ENCODE measurements around the gene PPARA. TPM values are rescaled to one million over a fixed set of nuclear protein-coding genes. Genes with fewer than 3 reads are reported as not detected.
A peak's percentile ranks its signal among the peaks of the same experiment; 100 is the strongest.

PPARA gene
- total and polyA plus RNA-seq, 2 of the 4 experiments (the other 2 are of a cell fraction), result 3.1 to 7.0 TPM

DNA sequence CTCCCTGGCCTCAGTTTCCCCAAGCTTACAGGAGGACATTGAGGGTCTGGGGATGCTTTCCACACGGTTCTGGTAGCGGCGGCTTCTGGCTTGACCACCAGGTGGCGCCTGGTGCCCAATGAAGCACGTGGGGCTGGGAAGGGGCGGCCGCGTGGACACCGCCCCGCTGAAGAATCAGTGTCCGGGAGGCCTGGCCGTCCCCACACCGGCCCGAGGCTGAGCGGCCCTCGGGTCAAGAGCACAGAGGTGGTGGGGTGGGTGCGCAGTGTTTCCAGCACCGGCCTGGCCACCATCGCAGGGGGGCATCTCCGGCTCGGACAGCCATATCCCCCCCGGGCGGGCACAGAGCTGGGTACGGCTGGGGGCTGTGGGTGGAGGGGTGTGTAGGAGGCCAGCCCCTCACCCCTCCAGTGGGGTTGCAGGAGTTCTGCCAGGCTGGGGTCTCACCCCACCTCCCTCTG is 27.8 kb upstream of the PPARA start:
- H2AK9ac ChIP-seq (replicated peaks; ENCODE audit: low read depth, low read length, poor library complexity), result peak overlapping the region; percentile 94
- no peak overlapping the region for H3K23ac ChIP-seq (ENCODE audit: low read depth, low read length)
- no peak overlapping the region for H4K5ac ChIP-seq (ENCODE audit: low read depth, low read length)
- dilution Hi-C loops (cut with HindIII; ENCODE audit: low sequenced_read_pairs, unreplicated experiment) (no loop called here), intact Hi-C loops (cut with micrococcal nuclease) (loop anchor here (5.0 kb wide), 1 partner anchor 175 kb away; the partner anchor contains the start of gene GTSE1), in situ Hi-C loops (cut with MboI; ENCODE audit: low sequenced_read_pairs) (loop anchor here (5.0 kb wide), 1 partner anchor 175 kb away; the partner anchor contains the start of gene GTSE1)
- H4K8ac ChIP-seq (ENCODE audit: low read depth in 2 of 2, low read length in 2 of 2), result peak overlapping the region in 1 of 2 experiments; percentile 41; a peak in 1 of 4 replicates
- WGBS, 2 experiments (ENCODE audit: extremely low coverage in 2 of 2, insufficient read length in 1 of 2), result 0% methylated on average over 6 of the region's 24 CpGs; no CpG with 5 or more reads in 1 of the 2 experiments
- peak overlapping the region; percentile 22 for H3K4ac ChIP-seq (ENCODE audit: low read depth, low read length)
- H3K56ac ChIP-seq (ENCODE audit: extremely low read depth, insufficient read depth, low read length), result no peak overlapping the region
- H2AK5ac ChIP-seq (ENCODE audit: low read depth, low read length), result peak overlapping the region; percentile 21; the same call in 1 of the 2 replicates
- H4K91ac ChIP-seq (ENCODE audit: insufficient read depth, low read depth, low read length), result no peak overlapping the region
- no peak overlapping the region for H2BK20ac ChIP-seq (ENCODE audit: low read depth, low read length)
- H3K27ac ChIP-seq (ENCODE audit: insufficient read depth, low read length), result no peak overlapping the region
- no peak overlapping the region for H2BK5ac ChIP-seq (ENCODE audit: low read depth, low read length, poor library complexity, severe bottlenecking)
- ChIA-PET POLR2A (ENCODE audit: unreplicated experiment) (interaction anchor here (1.3 kb wide), 1 partner anchor 213 kb away, joined by 6 read pairs; the partner anchor contains the start of gene TRMU), CTCF (interaction anchor here (0.9 to 1.3 kb wide), 2 partner anchors 191 to 193 kb away, joined by 3 read pairs; no protein-coding TSS in a partner anchor)
- H2BK120ac ChIP-seq (ENCODE audit: low read depth, low read length), result no peak overlapping the region
- no peak overlapping the region for H3K18ac ChIP-seq (ENCODE audit: low read depth, low read length)
- H3K4me3 ChIP-seq (ENCODE audit: insufficient read depth, low read depth, low read length), result no peak overlapping the region
- H4K20me1 ChIP-seq (ENCODE audit: insufficient read depth, low read length), result no peaks in the 10 kb centered on the region
- peaks cover 8% of the 10 kb centered on the region for H3K4me1 ChIP-seq (ENCODE audit: control insufficient read depth, insufficient read depth, low read length)
- BruUV-seq (replicated peaks), result no TSS peak
- no peak overlapping the region; the same call in 1 of the 2 replicates for H3K4me2 ChIP-seq (ENCODE audit: low read depth, low read length)
- H3K79me1 ChIP-seq (ENCODE audit: low read depth in 1 of 2, low read length in 2 of 2), result no peaks in the 10 kb centered on the region
- H3K14ac ChIP-seq (replicated peaks; ENCODE audit: low read depth, low read length), result no peak overlapping the region
- DNase-seq (peak; percentile 46), ATAC-seq (ENCODE audit: low read depth) (peak; percentile 89)
- H3K27me3 ChIP-seq (ENCODE audit: control insufficient read depth, insufficient read depth, low read length), result no peaks in the 10 kb centered on the region
- H3K9me3 ChIP-seq (ENCODE audit: control insufficient read depth, insufficient read depth, low read length), result no peaks in the 10 kb centered on the region
- no peak overlapping the region for H3K9ac ChIP-seq (ENCODE audit: low read depth, low read length)
- H2BK15ac ChIP-seq (ENCODE audit: low read depth, low read length), result no peak overlapping the region
- H3K36me3 ChIP-seq (ENCODE audit: control insufficient read depth, insufficient read depth, low read length), result no peaks in the 10 kb centered on the region
- H2AFZ ChIP-seq (replicated peaks; ENCODE audit: low read length, poor library complexity), result peak overlapping the region; percentile 93
- no peaks in the 10 kb centered on the region; the same call in 1 of the 2 replicates for H3K9me1 ChIP-seq (ENCODE audit: insufficient read depth, low read length)
- TF ChIP-seq MXI1 (IDR thresholded peaks at IDR 0.05; ENCODE audit: borderline replicate concordance, low read depth, low read length) (peak; percentile 98), CEBPB (IDR thresholded peaks at IDR 0.05; ENCODE audit: low read depth, low read length) (no peak), NFE2L2 (IDR thresholded peaks at IDR 0.05; ENCODE audit: low read depth, low read length) (no peak), SMC3 (IDR thresholded peaks at IDR 0.05; ENCODE audit: low read depth, low read length) (peak; percentile 90), BHLHE40 (IDR thresholded peaks at IDR 0.05; ENCODE audit: low read depth, low read length) (0 out of 2 replicates have a peak, but pooled peaks have one; percentile 17), POLR2A (IDR thresholded peaks at IDR 0.05; ENCODE audit: low read depth, low read length) (no peak), RAD21 (IDR thresholded peaks at IDR 0.05; ENCODE audit: low read length) (peak; percentile 85), MAZ (IDR thresholded peaks at IDR 0.05; ENCODE audit: borderline replicate concordance, low read depth, low read length) (no peak), CHD1 (IDR thresholded peaks at IDR 0.05; ENCODE audit: low read depth, low read length) (no peak), RFX5 (IDR thresholded peaks at IDR 0.05; ENCODE audit: low read depth, low read length) (no peak), FOS (IDR thresholded peaks at IDR 0.05; ENCODE audit: low read depth, low read length) (no peak), MAFK (IDR thresholded peaks at IDR 0.05; ENCODE audit: low read depth, low read length) (no peak), RCOR1 (IDR thresholded peaks at IDR 0.05; ENCODE audit: insufficient replicate concordance, low read length) (no peak)
- TF ChIP-seq, protein P1, sequence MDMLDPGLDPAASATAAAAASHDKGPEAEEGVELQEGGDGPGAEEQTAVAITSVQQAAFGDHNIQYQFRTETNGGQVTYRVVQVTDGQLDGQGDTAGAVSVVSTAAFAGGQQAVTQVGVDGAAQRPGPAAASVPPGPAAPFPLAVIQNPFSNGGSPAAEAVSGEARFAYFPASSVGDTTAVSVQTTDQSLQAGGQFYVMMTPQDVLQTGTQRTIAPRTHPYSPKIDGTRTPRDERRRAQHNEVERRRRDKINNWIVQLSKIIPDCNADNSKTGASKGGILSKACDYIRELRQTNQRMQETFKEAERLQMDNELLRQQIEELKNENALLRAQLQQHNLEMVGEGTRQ (IDR thresholded peaks at IDR 0.05; ENCODE audit: low read depth, low read length), result peak; percentile 82
- TF ChIP-seq, protein P2, sequence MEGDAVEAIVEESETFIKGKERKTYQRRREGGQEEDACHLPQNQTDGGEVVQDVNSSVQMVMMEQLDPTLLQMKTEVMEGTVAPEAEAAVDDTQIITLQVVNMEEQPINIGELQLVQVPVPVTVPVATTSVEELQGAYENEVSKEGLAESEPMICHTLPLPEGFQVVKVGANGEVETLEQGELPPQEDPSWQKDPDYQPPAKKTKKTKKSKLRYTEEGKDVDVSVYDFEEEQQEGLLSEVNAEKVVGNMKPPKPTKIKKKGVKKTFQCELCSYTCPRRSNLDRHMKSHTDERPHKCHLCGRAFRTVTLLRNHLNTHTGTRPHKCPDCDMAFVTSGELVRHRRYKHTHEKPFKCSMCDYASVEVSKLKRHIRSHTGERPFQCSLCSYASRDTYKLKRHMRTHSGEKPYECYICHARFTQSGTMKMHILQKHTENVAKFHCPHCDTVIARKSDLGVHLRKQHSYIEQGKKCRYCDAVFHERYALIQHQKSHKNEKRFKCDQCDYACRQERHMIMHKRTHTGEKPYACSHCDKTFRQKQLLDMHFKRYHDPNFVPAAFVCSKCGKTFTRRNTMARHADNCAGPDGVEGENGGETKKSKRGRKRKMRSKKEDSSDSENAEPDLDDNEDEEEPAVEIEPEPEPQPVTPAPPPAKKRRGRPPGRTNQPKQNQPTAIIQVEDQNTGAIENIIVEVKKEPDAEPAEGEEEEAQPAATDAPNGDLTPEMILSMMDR (conservative IDR thresholded peaks at IDR 0.05; ENCODE audit: low read depth, low read length), result peak; percentile 80

All from IMR-90 (cell line).